Caki2 (cell line): ENCODE results near the gene CFAP53. TPM values are rescaled to one million over a fixed set of nuclear protein-coding genes. Genes with fewer than 3 reads are reported as not detected.
"Not testable (repeated sequence)": the region's sequence is repeated elsewhere in the genome, so short reads cannot be mapped to it uniquely, and the experiment has no call there.

Source experiments
- DNase-seq: peaks from one replicate; pipeline ENCODE4 v3.0.0-alpha.2; 2015; ENCODE audit warnings: low read depth
- in situ Hi-C: cut with HindIII; loops from 2 replicates; pipeline ENCODE4 v1.10.0; 2016; ENCODE audit warnings: low sequenced_read_pairs, low pct_unique_long_range_greater_than_20kb, mixed read lengths
- total RNA-seq: library from RNA; depleted of rRNA; stranded (reverse); fragments of >200 nt; shearing (Covaris generic); gene quantifications from 2 replicates; pipeline ENCODE4 v1.2.3, GENCODE V29; 2014; ENCODE audit warnings: low replicate concordance

The CFAP53 gene
- total RNA-seq, 1 experiment from 2014 or later: not detected

DNA sequence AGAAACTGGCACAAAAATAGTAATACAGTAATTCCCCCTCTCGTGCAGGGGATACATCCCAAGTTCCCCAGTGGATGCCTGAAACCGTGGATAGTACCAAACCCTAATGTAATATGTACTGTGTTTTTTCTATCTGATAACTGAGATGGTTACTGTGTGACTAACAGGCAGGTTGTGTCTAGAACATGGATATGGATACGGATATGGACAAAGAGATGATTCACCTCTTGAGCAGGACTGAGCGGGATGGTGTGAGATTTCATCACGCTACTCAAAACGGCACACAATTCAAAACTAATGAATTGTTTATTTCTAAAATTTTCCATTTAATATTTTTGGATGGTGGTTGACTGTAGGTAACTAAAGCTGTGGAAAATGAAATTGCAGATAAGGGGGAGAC is 11.6 kb upstream of the CFAP53 start:
- no peak for DNase-seq
- in situ Hi-C loops: no loop called here

DNA sequence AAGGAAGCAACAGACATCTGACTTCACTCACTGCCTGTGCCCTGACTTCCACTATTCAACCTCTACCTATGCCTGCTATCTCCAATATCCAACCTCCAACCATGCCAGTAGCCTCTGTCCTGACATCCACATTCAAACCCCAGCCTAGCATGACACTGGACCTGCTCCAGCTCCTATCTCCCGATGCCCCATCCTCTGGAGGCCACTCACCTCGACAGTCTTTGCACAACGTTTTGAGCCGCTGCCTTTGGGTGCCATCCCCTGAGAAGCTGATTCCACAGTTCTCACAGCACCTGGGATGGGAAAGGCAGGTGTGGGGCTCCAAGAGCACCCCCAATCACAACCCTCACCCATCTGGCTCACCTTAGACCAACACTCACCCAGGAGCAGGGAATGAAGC is 10.2 kb upstream of the CFAP53 start:
- in situ Hi-C loops: no loop called here

DNA sequence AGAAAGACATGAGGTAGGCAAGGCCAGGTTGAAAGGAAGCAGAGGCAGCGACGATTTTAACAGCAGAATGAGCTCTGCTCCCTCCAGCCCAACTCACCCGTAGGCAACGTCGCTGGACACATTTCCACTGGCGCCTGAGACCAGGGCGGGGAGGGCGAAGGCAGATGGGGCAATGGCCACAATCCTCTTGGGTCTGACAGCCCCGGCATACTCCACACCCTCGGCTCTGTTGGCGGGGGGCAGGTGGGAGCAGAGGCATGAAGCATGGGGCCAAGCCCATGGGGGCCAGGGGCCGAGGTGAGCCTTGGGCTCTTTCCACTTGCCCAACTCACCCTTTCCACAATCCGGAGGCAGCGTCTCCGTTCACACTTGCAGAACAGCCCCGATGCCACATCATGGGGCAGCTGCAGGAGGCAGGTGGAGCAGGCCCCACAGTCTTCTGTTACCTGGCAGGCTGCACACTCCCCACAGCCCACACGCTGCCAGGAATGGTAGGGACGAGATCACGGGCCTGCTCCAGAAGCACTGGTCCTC is 9.3 kb upstream of the CFAP53 start:
- in situ Hi-C loops: no loop called here

More for the DNA sequence above, 10.2 kb upstream of the CFAP53 start:
- DNase-seq: no peak

DNA sequence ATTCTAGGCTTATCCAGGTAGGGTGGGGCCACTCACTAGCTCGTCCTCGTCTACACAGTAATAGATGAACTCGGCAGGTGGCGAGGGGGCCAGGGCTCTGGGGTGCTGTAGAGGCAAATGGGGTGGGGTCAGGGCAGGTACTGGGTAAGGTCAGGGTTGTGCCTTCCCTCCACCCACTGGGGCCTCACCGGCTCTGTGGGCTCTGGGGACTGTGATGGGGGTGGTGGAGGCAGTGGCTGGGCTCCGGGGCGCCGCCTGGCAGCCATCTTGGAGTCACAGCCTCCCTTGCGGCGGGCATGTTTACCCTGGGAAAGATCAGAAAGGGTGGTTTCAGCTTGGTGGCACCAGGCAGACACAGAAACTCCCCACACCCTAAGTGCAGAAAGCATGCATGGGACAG is 8.6 kb upstream of the CFAP53 start:
- in situ Hi-C loops: no loop called here
- no peak for DNase-seq

More for the DNA sequence above, 9.3 kb upstream of the CFAP53 start:
- DNase-seq: no peak

DNA sequence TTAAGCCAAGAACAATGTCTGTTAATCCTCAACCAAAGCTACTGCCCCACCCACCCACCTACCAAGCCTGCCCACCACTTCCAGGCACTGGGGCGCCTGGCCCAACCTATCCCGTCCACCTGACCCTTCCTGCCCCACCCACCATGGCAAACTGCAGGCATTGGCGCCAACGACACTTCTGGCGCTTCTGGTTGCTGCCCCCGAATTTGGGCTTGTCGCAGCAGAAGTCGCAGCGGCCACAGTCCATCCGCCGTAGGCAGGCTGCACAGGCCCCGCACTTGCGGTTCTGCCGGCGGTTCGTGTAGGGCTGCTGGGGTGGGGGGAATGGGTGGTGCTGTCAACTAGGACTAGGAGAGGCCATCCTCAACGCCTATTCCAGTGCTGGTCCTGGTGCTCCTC is 7.7 kb upstream of the CFAP53 start:
- in situ Hi-C loops: no loop called here
- DNase-seq: no peak

DNA sequence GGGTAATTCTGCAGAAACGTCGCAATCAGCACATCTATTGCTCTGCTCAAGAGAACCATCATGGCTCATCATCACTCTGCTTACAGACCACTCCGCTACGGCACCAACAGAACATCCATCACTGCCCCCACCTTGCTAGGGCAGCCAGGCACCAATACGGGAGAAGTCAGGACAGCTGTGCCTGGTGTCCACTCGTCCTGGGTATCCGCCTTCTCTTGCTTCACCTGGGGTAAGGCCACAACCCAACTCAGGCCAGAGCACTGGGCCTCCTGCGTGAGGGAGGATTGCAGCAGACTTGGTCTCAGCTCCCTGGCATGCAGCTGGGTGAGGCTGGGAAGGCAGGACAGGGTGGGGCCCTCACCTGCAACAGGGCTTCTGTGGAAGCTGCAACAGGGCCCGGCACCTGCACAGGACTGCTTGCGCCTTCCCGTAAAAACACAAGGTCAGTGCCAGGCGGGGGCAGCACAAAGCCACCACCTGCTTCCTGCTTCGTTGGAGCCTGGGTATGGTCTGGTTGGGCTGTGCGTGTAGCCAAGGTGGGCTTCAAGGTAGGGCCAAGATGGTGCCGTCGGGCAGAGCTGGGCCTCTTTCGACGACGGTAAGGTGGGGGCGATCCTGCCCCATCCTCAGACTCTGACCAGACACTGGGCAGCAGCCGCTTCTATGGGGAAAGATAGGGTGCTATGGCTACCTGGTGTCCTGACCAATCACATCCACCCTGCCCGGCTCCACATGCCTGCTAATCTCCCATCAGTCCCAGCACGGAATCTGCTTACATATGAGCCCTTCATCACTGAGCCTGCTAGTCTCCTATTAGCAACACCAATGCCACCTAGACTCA is 7.1 kb upstream of the CFAP53 start:
- DNase-seq: no peak
- in situ Hi-C loops: no loop called here

DNA sequence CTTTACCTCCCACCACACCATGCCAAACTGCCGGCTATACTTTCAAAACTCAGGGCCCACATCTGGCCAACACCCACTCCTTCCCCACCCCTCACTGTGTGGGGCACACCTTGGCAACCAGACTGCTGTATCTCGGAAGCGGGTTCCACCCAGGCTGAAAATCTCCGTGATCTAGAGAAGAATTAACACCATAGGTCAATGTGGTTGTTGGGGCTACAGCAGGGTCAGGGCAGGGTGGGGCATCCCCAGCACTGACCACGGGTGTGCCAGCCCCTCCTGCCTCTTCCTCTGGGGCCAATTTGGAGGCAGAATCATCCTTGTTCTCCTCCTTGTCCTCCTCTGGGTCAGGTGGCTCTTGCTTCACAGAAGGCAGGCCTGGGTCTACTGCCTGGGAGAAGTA is 6.3 kb upstream of the CFAP53 start:
- in situ Hi-C loops: no loop called here
- no peak for DNase-seq

DNA sequence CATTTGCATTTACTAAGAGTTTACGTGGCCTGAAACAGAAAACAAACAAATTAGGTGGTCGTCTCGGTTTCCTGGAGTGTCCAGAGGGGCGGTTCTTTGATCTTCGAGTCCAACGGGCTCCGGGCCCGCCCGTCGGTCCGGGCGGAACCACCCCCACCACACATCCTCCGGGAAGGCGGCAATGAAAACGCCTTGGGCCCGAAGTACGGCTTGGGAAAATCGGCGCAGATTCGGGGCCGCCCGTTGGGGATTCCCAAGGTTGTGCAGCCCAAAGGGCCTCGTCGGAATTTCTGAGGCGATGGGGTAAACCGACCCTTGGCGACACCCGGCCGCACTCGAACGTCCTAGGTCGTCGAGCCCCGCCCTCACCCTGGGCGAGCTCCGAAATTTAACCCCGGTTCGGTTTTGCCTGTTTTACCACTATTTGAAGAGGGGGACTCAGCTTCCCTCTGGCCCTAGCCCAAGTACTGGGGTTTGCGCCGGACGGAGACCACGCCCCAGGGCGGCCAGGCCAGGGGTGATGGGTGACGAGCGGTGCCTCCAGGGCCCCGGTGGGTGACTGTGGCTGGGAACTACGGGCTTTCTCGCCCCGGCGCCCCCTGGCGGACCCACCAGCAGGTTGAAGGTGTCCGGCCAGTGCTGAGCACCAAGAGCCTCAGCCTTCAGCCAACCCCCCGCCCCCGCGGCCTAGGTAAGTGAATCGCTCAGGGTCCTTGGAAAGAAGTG is 1.9 kb upstream of the CFAP53 start:
- peak; percentile 66 for DNase-seq
- in situ Hi-C loops: no loop called here

DNA sequence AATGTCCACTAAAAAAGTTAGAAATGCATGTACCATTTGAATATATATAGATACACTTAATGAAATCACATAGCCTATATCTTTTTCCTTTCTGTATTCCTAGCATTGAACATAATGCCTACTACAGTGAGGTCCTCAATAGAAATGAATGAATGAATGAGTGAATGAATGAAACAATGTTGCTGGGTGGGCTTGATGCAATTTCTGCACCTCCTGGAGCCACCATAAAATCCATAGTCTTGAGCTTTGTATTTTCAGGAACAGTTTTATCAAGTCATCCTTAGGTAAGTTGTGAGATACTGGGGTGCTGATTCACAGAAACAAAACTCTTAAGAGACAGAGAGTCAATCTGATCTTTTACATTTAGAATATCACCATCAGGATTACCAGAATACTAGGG is 3.3 kb downstream of the CFAP53 start:
- DNase-seq: no peak
- in situ Hi-C loops: no loop called here

DNA sequence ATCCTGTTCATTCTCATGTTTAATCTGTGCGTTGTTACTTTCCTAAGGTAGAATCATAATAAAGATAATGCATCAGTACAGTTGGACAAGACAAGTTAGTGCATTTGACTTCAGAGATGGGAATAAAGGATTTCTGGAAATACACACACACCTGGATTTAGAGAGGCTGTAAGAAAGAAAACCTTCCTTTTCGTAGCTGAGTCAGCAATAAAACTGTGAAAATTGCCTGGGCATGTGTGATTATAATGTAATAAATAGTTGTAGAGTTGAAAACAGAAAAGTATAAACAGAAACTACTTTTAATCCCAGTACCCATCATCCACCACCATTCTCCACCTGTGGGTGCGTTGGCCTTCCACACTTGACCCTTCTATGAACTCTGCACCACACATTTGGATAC is 15.4 kb downstream of the CFAP53 start:
- no peak for DNase-seq
- in situ Hi-C loops: no loop called here

DNA sequence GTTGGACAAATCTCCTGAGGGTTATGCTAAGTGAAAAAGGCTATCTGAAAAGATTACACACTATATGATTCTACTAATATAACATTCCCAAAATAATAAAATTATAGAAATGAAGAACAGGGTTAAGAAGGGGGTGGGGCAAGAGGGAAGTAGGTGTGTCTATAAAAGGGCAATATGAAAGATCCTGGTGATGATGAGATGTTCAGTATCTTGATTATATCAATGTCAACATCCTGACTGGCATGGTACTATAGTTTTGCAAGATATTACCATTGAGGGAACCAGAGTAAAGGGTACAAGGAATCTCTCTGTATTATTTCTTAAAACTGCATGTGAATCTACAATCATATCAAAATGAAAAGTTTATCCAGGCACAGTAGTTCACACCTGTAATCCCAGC is 16.7 kb downstream of the CFAP53 start:
- in situ Hi-C loops: no loop called here
- DNase-seq: no peak

DNA sequence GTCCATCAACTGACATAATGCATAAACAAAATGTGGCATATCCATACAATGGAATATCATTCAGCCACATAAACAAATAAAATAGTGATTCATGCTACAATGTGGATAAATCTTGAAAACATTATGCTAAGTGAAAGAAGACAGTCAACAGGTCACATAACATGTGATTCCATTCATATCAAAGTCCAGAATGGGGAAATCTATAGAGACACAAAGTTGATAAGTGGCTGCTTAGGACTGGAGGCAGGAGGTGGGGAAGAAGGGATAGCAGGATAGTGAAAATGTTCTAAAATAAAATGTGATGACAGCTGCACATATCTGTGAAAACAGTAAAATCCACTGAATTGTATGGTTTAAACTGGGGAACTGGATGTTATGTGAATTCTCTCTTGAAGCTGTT is 18.7 kb downstream of the CFAP53 start:
- DNase-seq: no peak
- in situ Hi-C loops: no loop called here

DNA sequence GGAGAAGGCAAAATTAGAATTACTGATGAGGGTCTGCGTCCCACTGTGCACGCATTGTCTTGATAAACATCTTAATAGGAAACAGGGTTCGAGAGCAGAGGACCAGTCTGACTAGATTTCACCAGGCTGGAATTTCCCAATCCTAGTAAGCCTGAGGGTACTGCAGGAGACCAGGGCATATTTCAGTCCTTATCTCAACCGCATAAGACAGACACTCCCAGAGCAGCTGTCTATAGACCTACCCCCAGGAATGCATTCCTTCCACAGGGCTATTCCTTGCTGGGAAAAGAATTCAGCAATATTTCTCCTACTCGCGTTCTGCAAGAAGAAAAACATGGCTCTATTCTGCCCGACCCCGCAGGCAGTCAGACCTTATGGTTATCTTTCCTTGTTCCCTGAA is 24.5 kb downstream of the CFAP53 start:
- in situ Hi-C loops: not testable (repeated sequence)

DNA sequence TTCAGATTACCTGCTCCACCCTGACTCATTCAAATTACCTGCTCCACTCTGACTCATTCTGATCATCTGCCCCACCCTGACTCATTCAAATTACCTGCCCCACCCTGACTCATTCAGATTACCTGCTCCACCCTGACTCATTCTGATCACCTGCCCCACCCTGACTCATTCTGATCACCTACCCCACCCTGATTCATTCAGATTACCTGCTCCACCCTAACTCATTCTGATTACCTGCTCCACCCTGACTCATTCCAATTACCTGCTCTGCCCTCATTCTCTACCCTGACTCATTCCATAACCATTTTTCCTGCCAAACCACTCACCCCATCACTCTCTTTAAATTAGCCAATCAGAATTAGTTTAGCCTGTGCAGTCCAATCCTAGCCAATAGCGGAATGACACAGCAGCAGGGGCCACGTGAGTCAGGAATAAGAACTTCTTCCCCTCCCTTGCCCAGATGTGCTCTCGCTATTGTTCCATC is 26.2 kb downstream of the CFAP53 start:
- peak; percentile 65 for DNase-seq
- in situ Hi-C loops: no loop called here

More for the DNA sequence above, 24.5 kb downstream of the CFAP53 start:
- DNase-seq: not testable (repeated sequence)

DNA sequence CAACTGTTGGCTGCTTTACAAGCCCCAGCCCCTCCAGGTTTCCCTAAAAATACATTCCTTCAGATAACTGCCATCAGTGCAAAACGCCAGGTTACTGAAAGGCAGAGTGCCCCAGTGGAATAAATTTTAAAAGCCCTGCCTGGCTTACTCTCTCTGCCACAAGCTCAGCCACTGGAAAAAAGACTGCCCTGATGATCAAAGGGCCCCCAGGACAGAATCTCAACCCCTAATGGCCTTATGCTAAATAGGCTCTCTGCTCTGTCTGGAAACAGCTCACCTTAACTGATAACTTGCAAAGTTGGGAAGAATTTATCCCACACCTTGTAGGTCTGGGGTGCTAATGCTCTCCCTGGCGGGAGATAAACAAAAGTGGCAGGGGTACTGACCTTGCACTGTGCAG is 33.9 kb downstream of the CFAP53 start:
- DNase-seq: no peak
- in situ Hi-C loops: no loop called here

DNA sequence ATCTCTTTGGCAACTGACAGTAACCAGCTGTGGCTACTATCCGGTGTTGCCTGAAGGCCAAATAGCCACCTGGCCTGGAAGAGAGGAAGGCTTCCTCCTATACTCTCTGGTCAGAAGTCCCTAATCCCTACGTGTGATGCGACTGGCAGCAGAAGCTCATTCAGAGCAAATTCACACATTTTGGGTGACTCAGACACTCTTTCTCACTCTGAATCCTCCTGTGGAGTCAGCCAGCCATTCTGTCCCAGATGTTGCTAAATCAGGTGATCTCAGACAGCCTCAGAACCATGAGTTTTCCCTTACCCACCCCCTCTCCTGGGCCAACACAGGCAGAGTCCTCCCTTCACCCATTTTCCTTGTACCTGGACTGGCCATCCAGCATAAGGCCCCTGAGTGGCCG is 34.7 kb downstream of the CFAP53 start:
- in situ Hi-C loops: no loop called here
- no peak for DNase-seq

DNA sequence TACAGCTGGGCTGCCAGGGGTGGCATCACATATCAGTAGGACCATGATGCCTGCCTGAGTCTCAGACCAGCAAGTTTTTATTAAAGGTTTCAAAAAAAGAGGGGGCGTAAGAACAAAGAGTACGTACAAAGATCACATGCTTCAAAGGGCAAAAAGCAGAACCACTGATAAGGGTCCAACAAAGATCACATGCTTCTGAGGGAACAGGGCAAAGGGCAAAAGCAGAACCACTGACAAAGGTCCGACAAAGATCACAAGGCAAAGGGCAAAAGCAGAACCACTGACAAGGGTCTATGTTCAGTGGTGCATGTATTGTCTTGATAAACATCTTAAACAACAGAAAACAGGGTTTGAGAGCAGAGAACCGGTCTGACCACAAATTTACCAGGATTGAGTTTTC is 46.0 kb downstream of the CFAP53 start:
- DNase-seq, in situ Hi-C loops: not testable (repeated sequence)

DNA sequence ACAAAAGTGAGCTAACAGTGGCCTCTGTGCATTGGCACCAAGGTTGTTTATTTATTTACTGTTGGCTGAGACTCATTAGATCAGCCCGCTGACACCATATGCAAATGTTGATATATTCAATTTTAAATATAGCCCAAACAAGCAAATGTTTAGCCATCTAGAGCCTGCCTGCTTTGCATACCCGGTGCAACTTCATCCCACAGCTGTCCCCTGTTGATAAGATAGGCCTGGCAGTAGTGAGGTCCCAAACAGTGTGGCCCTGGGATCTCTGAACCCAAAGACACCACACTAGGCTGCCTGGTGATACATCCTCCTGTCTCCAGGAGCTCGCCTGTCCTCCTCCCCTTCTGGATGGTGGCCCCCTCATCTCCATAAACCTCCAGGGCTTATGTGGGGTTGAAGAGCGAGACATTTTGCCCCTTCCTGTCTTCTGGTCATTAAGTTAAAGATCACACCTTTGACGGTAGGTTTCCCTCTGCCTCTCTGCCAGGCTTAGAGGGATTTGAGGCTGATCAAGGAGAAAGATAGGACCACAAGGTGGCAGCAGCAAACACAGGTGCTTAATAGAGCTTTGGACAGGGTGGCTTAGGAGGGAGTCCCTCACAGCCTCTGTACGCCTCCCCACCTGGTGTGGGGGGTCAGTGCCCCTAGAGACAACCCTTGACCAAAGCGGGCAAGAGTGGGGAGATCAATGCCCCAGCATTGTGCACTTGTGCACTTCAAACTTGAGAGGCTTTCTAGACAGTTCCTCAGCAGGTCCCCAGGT is 47.7 kb downstream of the CFAP53 start:
- in situ Hi-C loops: no loop called here
- no peak for DNase-seq

DNA sequence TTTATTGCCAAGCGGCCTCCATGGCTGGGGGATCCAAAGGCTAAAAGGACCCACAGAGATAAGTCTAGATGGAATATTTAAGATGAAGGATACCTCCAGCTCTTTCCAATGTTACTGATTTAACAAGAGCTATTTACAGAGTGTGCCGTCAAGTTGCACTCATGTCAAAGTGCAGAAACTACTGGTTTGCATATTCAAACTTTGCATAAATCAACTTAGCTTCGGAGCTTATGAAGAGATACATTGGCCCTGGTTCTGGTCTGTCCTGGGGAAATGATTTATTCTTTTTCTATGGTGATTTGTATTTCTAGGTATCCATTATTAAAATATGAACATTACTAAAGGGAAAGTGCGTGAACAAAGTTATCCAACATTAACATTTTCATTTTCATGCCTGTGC is 57.0 kb downstream of the CFAP53 start:
- in situ Hi-C loops: no loop called here

More for the DNA sequence above, 57.0 kb downstream of the CFAP53 start:
- no peak for DNase-seq
